NCI-H69 (cell line): ENCODE data around the gene KRTAP5-3.

ENCODE experiments used
- DNase-seq: peaks from one replicate; lab custom pipeline; 2025; lab: John Stamatoyannopoulos, UW

Gene KRTAP5-3

GRCh38 chr11:1565173-1565903, 42.9 kb downstream of the KRTAP5-3 start:
- DNase-seq = peak; percentile 36

- DNase-seq = peak; percentile 95
Observed at GRCh38 chr11:1564535-1565172, 43.6 kb downstream of the KRTAP5-3 start.

GRCh38 chr11:1563697-1564534, 44.3 kb downstream of the KRTAP5-3 start:
- peak; percentile 54 for DNase-seq

- DNase-seq = no peak
Observed at GRCh38 chr11:1563149-1563638, 45.1 kb downstream of the KRTAP5-3 start.

- no peak for DNase-seq
Observed at GRCh38 chr11:1562469-1563148, 45.7 kb downstream of the KRTAP5-3 start.

- DNase-seq = no peak
Observed at GRCh38 chr11:1561955-1562354, 46.3 kb downstream of the KRTAP5-3 start.

- DNase-seq = no peak
Observed at GRCh38 chr11:1561266-1561665, 47.0 kb downstream of the KRTAP5-3 start.

GRCh38 chr11:1560649-1561251, 47.5 kb downstream of the KRTAP5-3 start:
- no peak for DNase-seq

GRCh38 chr11:1560002-1560648, 48.1 kb downstream of the KRTAP5-3 start:
- no peak for DNase-seq

GRCh38 chr11:1559111-1559951, 48.9 kb downstream of the KRTAP5-3 start:
- DNase-seq = peak; percentile 46

GRCh38 chr11:1558775-1559110, 49.5 kb downstream of the KRTAP5-3 start:
- DNase-seq = no peak

- no peak for DNase-seq
Observed at GRCh38 chr11:1557904-1558774, 50.1 kb downstream of the KRTAP5-3 start.
